GM19023 (cell line): Measurements from ENCODE around the gene STAM.
"Not testable (repeated sequence)": the region's sequence is repeated elsewhere in the genome, so short reads cannot be mapped to it uniquely, and the experiment has no call there.

ENCODE experiments used
- ATAC-seq: cut with Tn5 transposase; IDR thresholded peaks from one replicate; pipeline ENCODE4 v1.9.1; 2021; ENCODE audit warnings: mild to moderate bottlenecking, moderate library complexity; ENCODE audit not compliant: unreplicated experiment

STAM gene

GRCh38 chr10:17722317-17723014 lies 78.5 kb downstream of the STAM start:
- not testable (repeated sequence) for ATAC-seq

GRCh38 chr10:17725703-17726102 lies 81.8 kb downstream of the STAM start:
- ATAC-seq: no peak

- ATAC-seq: no peak
Measured at GRCh38 chr10:17729630-17730029, 85.7 kb downstream of the STAM start.

- no peak for ATAC-seq
Measured at GRCh38 chr10:17730667-17731066, 86.7 kb downstream of the STAM start.

- ATAC-seq: no peak
Measured at GRCh38 chr10:17731331-17732020, 87.5 kb downstream of the STAM start.

- ATAC-seq: no peak
Measured at GRCh38 chr10:17733620-17734019, 89.7 kb downstream of the STAM start.

GRCh38 chr10:17734432-17735080 lies 90.6 kb downstream of the STAM start:
- ATAC-seq: no peak

- no peak for ATAC-seq
Measured at GRCh38 chr10:17735166-17735941, 91.4 kb downstream of the STAM start.

GRCh38 chr10:17736223-17736622 lies 92.3 kb downstream of the STAM start:
- no peak for ATAC-seq

- no peak for ATAC-seq
Measured at GRCh38 chr10:17737027-17737965, 93.3 kb downstream of the STAM start.

GRCh38 chr10:17740668-17741067 lies 96.7 kb downstream of the STAM start:
- ATAC-seq: no peak

GRCh38 chr10:17742918-17743317 lies 99.0 kb downstream of the STAM start:
- no peak for ATAC-seq

- ATAC-seq: no peak
Measured at GRCh38 chr10:17743437-17743836, 99.5 kb downstream of the STAM start.

GRCh38 chr10:17744341-17744861 lies 100.5 kb downstream of the STAM start:
- ATAC-seq: no peak

GRCh38 chr10:17747883-17748550 lies 104.1 kb downstream of the STAM start:
- no peak for ATAC-seq

- ATAC-seq: no peak
Measured at GRCh38 chr10:17749890-17750289, 105.9 kb downstream of the STAM start.

GRCh38 chr10:17751781-17752445 lies 108.0 kb downstream of the STAM start, which contains the start of gene TMEM236:
TSS of gene TMEM236 (plus strand) at chr10:17752201. CDS start at chr10:17752296, 95 bp downstream.
- no peak for ATAC-seq

GRCh38 chr10:17756557-17757217 lies 112.7 kb downstream of the STAM start:
- ATAC-seq: peak; percentile 97
